DND-41 (cell line): ENCODE results near the gene DNMBP.

ENCODE experiments used
- ATAC-seq: fragments of 200-7000 bp; cut with Tn5 transposase; 3 replicates; pipeline ENCODE4 v1.9.1; 2021; ENCODE audit warnings: low read depth; ENCODE audit not compliant: insufficient read depth
- DNase-seq: peaks from one replicate; pipeline ENCODE4 v3.0.0-alpha.2; 2020
- H2AFZ ChIP-seq: 2 replicates; pipeline ENCODE4 v1.6.0; 2012; ENCODE audit warnings: low read depth, low read length
- H3K27ac ChIP-seq: 2 replicates; pipeline ENCODE4 v1.5.1; 2012; ENCODE audit warnings: low read length, inconsistent platforms
- H3K27me3 ChIP-seq: fragments of 200-600 bp; sonication (generic); 2 replicates; pipeline ENCODE4 v1.6.0; 2012; ENCODE audit warnings: low read length, mild to moderate bottlenecking, inconsistent platforms; ENCODE audit not compliant: insufficient read depth, poor library complexity
- H3K36me3 ChIP-seq: 2 replicates; pipeline ENCODE4 v1.5.1; 2012; ENCODE audit warnings: low read length, inconsistent platforms; ENCODE audit not compliant: insufficient read depth
- H3K4me1 ChIP-seq: 2 replicates; pipeline ENCODE4 v1.5.1; 2012; ENCODE audit warnings: mild to moderate bottlenecking, low read length; ENCODE audit not compliant: insufficient read depth
- H3K4me2 ChIP-seq: 2 replicates; pipeline ENCODE4 v1.6.0; 2012; ENCODE audit warnings: mild to moderate bottlenecking, moderate library complexity, low read length, inconsistent platforms; ENCODE audit not compliant: insufficient read depth
- H3K4me3 ChIP-seq, 2 experiments: fragments of 200-600 bp in 1 of 2; shearing (Covaris generic) in 1 of 2; 2 replicates each; pipeline ENCODE4 v1.5.1; 2012 to 2016; ENCODE audit warnings: inconsistent platforms in 2 of 2, low read length in 2 of 2, mild to moderate bottlenecking in 2 of 2, low read depth in 1 of 2, moderate library complexity in 1 of 2
- H3K79me2 ChIP-seq: 2 replicates; pipeline ENCODE4 v1.6.0; 2012; ENCODE audit warnings: low read length, inconsistent platforms; ENCODE audit not compliant: insufficient read depth
- H3K9ac ChIP-seq: 2 replicates; pipeline ENCODE4 v1.6.0; 2012; ENCODE audit warnings: low read depth, mild to moderate bottlenecking, inconsistent platforms, low read length, moderate library complexity
- H3K9me3 ChIP-seq: 2 replicates; pipeline ENCODE4 v1.5.1; 2012; ENCODE audit warnings: low read length, moderate library complexity, mild to moderate bottlenecking, inconsistent platforms; ENCODE audit not compliant: insufficient read depth, severe bottlenecking
- H4K20me1 ChIP-seq: 2 replicates; pipeline ENCODE4 v1.6.0; 2012; ENCODE audit warnings: low read length; ENCODE audit not compliant: insufficient read depth
- EZH2 ChIP-seq: IDR thresholded peaks from 3 replicates; pipeline ENCODE4 v1.6.1; 2012; ENCODE audit warnings: borderline replicate concordance, low read depth, mild to moderate bottlenecking, moderate library complexity, low read length, inconsistent platforms; ENCODE audit not compliant: severe bottlenecking
- TF ChIP-seq, protein P1 (sequence below): IDR thresholded peaks from 2 replicates; pipeline ENCODE4 v1.5.1; 2012; ENCODE audit warnings: borderline replicate concordance, low read length, moderate library complexity, mild to moderate bottlenecking; ENCODE audit not compliant: poor library complexity, severe bottlenecking; ENCODE audit errors: extremely low read depth

Gene DNMBP

GRCh38 chr10:100046021-100046486, 36.3 kb upstream of the DNMBP start:
- peaks cover 19% of the 10 kb centered on the region for H3K27me3 ChIP-seq
- H3K36me3 ChIP-seq: no peaks in the 10 kb centered on the region
- no peak for TF ChIP-seq EZH2
- TF ChIP-seq, protein P1, sequence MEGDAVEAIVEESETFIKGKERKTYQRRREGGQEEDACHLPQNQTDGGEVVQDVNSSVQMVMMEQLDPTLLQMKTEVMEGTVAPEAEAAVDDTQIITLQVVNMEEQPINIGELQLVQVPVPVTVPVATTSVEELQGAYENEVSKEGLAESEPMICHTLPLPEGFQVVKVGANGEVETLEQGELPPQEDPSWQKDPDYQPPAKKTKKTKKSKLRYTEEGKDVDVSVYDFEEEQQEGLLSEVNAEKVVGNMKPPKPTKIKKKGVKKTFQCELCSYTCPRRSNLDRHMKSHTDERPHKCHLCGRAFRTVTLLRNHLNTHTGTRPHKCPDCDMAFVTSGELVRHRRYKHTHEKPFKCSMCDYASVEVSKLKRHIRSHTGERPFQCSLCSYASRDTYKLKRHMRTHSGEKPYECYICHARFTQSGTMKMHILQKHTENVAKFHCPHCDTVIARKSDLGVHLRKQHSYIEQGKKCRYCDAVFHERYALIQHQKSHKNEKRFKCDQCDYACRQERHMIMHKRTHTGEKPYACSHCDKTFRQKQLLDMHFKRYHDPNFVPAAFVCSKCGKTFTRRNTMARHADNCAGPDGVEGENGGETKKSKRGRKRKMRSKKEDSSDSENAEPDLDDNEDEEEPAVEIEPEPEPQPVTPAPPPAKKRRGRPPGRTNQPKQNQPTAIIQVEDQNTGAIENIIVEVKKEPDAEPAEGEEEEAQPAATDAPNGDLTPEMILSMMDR: peak; percentile 94
- H3K4me2 ChIP-seq: no peak overlapping the region
- no peak overlapping the region for H3K27ac ChIP-seq
- no peak overlapping the region for H3K4me3 ChIP-seq
- DNase-seq (peak; percentile 77), ATAC-seq (peak; percentile 95)
- no peak overlapping the region for H3K9ac ChIP-seq
- no peaks in the 10 kb centered on the region for H3K4me1 ChIP-seq
- no peaks in the 10 kb centered on the region for H4K20me1 ChIP-seq
- no peaks in the 10 kb centered on the region for H3K9me3 ChIP-seq
- no peak overlapping the region for H2AFZ ChIP-seq
- H3K79me2 ChIP-seq: no peaks in the 10 kb centered on the region

DNA sequence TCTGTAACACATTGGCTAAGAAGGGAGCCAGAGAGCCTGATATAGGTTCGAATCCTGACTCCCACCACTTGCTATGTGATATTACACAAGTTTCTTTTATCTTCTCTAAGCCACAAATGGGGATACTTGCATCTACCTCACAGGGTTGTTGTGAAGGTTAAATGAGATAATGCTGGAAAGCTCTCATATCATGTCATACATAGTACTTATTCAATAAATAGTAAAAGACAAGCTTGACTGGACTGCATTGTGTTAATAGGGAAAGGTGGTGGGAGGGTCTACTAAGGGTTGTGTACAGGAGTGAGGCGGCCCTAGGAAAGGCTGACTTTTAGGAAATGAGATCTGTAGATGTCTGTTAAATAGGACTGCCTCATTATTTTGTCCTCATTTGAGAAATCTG, 35.8 kb upstream of the DNMBP start:
- no peaks in the 10 kb centered on the region for H3K79me2 ChIP-seq
- H3K9ac ChIP-seq: no peak overlapping the region
- DNase-seq (no peak), ATAC-seq (0 out of 3 replicates have a peak, but pooled peaks have one; percentile 5)
- H2AFZ ChIP-seq: no peak overlapping the region
- H3K27ac ChIP-seq: no peak overlapping the region
- H4K20me1 ChIP-seq: no peaks in the 10 kb centered on the region
- no peak overlapping the region for H3K4me2 ChIP-seq
- no peaks in the 10 kb centered on the region for H3K9me3 ChIP-seq
- H3K27me3 ChIP-seq: peaks cover 19% of the 10 kb centered on the region
- no peaks in the 10 kb centered on the region for H3K36me3 ChIP-seq
- TF ChIP-seq EZH2: no peak
- TF ChIP-seq, protein P1: no peak
- no peaks in the 10 kb centered on the region for H3K4me1 ChIP-seq
- H3K4me3 ChIP-seq: no peak overlapping the region

DNA sequence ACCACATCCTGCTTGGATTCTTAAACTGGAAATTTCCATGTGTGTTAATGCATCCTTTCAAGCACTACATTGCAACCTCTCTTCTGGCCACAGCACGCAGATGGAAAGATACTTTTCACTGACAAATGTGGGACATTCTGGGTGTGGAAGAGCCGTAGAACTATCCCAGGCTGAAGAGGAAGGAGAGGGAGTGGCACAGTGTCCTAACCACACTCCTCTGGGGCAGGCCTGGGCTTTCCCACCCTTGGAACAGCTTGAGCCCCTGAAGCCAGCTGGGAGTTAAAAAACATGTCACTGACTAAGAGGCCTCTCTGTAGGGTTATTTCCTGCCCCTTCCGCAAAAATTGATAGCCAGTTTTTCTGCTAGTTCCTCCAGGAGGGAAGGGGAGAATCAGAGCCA, 34.0 kb upstream of the DNMBP start:
- H2AFZ ChIP-seq: no peak overlapping the region

More for the DNA sequence above, 34.0 kb upstream of the DNMBP start:
- ATAC-seq (no peak), DNase-seq (no peak)
- H3K9ac ChIP-seq: no peak overlapping the region
- no peaks in the 10 kb centered on the region for H3K9me3 ChIP-seq
- H3K4me3 ChIP-seq: no peak overlapping the region
- no peaks in the 10 kb centered on the region for H4K20me1 ChIP-seq
- no peaks in the 10 kb centered on the region for H3K36me3 ChIP-seq
- H3K79me2 ChIP-seq: no peaks in the 10 kb centered on the region
- peaks cover 22% of the 10 kb centered on the region for H3K27me3 ChIP-seq
- H3K4me2 ChIP-seq: no peak overlapping the region
- no peak overlapping the region for H3K27ac ChIP-seq
- TF ChIP-seq, protein P1: no peak
- no peak for TF ChIP-seq EZH2
- no peaks in the 10 kb centered on the region for H3K4me1 ChIP-seq
